Measurements from ENCODE around the gene CTNND1.
"Not testable (repeated sequence)": the region's sequence is repeated elsewhere in the genome, so short reads cannot be mapped to it uniquely, and the experiment has no call there.

Gene CTNND1

DNA sequence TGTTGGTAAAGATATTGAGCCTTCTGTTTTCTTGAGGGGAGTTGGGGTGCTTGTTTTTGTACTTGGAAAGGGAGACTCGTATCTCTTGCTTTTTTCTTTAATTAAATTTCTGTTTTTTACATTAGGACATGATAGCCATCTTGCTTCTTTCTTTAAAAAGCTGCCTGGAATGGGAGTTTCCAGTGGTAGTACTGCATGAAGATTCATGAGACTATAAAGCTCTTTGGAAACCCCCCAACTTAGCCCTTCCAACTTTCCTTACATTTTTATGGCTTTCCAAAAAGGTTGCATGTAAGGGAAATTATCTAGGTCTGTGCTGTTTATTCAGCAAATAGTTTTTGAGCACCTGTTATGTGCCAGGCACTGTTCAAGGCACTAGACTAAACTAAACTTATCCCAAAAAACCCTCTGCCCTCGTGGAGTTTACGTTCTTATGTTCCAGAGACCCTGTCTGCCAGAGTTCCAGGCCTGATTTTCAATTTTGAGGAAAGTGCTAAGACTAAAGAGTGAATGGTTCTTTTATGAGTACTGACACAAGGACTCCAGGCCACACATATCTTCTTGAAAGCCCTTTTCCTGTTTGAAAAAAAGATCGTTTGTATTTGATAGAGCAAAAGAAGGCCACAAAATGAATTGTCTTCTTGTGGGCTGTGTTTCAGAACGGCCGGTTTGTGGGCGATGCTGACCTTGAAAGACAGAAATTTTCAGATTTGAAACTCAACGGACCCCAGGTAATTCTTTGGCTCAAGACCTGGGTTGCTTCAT, 31.9 kb downstream of the CTNND1 start:
- DNase-seq = no peak

DNA sequence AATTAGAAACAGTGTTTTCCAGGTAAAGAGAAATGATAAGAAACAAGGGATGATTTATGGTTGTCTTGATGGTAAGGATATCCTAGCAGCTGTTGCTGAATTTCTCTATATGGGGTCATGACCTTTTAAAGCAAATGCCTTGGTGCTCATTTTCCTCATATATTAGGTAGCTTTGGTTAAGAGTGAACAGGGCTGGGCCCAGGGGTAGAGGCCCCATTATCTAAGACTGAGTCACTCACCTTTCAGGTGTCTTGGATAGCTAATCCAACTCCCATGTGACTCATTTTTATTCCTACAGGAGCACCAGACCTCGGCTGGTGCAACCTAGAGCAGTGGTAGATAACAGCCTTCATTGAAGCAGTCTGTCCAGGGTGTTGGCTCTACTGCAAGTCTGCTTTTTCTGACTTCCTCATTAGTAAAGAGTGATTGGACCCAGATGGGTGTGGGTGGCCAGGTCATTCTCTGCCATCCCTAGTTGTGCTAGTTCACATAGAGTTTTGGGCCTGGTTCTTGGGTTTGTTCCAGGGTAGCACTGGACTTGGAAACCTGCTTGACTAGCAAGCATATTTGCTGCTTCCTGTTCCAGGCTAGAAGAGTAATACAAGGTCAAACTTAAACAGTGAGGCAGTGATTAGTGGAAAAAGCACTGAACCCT, 37.4 kb downstream of the CTNND1 start:
- DNase-seq = no peak

DNA sequence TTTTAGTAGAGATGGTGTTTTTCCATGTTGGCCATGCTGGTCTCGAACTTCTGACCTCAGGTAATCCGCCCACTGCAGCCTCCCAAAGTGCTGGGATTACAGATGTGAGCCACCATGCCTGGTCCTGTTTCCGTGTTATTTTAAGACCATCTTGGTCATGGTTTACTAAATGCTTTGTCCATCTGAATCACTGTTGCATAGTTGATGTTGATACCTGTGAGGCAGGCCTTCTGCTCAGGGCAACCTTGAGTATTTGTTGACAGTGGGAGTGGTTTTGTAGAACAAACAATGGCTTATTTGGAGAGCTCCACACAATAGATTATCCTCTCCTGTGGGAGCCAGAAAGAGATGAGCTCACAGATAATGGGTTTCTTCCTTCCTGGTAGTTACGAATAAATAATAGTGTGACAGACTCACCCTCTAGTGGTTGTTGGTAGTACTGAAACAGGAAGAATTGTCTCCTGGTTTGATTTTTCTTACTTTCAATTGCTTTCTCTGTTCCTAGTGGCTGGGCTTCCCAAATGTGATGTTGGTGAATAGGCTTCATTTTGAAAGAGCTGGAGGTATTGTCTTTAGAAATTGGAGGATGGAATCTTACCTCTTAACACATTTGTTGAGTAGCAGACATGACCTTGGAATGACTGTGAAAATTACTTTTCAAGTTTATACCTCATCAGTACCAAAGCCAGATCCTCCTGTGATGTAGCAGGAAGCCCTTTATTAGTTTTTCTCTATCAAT, 39.0 kb downstream of the CTNND1 start:
- DNase-seq = no peak

DNA sequence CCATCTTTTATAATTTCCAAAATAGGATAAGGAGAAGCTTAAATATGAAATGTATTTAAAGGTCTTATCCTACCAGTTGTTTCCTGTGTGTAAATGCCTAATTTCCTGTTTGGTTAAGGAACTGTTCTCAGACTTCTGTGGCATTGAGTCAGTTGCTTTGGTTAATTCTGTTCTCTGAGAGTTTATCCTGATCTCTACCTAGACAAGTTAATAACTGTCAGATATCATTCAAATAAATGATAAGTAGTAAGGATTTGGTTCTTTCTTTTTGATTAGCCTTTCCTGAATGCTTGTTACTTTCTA, 39.5 kb downstream of the CTNND1 start:
- no peak for DNase-seq

DNA sequence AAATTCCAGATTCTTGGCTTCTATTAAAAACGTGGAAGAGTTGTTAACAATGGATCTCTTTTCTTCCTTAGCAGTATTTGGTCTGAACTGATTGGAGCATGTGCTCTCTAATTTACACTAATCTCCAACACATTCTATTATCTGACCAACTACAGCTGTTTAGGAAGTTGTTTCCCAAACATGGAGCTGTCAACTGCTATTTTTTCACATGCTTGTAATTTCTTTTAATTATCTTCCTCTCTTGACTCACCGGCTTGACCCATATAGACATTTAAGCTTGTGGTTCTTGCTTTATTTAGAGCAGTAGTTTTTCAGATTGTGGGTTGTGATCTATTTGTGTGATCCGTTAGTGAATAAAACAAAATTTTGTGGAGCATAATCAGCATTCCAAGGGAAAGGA, 40.8 kb downstream of the CTNND1 start:
- DNase-seq = no peak

DNA sequence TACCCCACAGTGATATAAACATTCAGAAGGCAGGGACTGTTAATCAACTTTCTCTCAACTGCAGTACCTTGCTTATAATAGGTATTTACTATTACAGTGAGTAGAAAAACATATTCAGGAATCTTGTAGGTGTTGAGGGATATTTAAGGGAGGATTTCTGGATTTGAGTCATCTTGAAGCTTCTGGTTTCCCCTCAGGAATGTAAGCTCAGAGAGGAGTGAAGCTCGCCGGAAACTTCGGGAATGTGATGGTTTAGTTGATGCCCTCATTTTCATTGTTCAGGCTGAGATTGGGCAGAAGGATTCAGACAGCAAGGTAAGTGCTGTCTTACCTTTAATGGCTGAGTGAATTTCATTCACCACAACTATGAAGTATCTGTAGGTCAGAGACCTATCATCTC, 42.9 kb downstream of the CTNND1 start:
- DNase-seq = no peak

DNA sequence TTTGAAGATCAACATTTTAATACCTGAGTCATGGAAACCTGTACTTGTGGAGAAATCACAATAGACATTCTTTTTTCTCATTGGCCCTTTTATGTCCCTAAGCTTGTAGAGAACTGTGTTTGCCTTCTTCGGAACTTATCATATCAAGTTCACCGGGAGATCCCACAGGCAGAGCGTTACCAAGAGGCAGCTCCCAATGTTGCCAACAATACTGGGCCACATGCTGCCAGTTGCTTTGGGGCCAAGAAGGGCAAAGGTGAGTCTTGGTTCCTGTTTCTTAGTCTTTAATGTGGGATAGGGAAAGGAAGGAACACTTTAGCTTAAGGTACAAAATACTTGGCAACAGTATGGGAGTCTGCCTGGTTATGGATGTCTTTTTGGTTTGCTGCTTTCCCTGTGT, 44.2 kb downstream of the CTNND1 start:
- no peak for DNase-seq

DNA sequence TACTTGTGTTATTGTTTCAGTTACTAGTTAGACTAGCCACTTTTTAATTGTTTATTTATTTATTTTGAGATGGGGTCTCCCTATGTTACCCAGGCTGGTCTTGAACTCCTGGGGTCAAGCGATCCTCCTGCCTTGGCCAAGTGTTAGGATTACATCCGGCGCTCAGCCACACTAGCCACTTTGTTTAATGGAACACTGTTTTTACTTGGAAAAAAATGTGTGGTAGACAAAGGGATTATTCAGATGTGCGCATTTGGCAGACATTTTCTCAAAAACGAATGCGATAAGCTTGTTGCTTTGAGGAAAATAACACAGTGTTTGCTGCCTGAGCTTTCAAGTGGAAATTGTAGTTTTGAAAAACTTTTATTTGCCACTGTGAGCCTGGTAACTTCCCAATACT, 51.0 kb downstream of the CTNND1 start:
- no peak for DNase-seq

DNA sequence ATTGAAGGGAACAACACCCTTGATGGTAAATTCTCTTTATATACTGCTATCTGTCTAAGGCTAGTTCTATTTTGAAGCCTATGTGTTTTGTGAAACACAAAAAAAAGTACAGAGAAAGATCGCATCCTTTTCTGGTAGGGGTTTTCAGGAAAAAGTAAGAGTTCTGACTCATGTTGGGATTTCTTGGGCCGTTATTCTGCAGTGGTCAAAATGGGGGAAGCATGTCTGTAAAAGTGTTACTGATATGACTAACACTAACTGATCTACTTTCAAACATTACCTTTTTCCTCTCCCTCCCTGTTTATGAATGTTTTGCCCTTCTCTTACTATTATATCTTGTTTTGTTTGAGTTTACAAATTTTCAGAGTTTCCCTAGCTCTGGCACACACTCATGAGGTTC, 53.9 kb downstream of the CTNND1 start:
- no peak for DNase-seq

DNA sequence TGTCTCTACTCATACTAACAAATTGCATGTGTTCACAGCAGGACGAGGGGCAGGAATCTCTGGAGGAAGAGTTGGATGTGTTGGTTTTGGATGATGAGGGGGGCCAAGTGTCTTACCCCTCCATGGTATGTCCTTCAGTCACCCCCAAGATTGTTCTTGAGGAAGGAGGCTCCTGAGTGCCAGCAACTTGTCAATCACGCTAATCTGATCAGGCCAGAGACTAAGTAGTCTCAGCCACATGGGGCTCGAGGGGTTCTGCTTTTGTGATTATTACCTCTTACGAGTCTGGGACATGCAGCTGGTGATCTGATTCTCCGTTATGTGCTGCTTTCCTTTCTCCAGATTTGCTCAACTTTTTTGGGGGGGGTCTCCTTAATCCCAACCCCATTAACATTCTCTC, 54.3 kb downstream of the CTNND1 start:
- DNase-seq = no peak

DNA sequence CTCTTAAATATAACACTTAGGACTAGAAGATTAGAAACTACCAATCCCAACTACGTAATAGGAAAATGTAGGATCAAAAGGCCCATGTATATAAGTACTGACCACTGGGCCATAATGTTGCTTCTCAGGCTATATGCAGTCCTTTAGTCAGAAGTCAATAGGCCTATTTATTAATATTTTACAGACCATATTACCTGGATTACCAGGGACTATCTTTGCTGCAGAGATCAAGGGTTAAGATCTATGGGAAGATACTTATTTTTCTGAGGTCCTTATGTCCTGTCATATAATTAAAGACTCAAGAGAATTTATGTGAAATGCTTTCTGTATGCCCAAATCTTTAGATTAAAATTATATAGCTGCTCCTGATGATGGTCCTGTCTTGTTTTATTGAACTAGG, 57.2 kb downstream of the CTNND1 start:
- no peak for DNase-seq

DNA sequence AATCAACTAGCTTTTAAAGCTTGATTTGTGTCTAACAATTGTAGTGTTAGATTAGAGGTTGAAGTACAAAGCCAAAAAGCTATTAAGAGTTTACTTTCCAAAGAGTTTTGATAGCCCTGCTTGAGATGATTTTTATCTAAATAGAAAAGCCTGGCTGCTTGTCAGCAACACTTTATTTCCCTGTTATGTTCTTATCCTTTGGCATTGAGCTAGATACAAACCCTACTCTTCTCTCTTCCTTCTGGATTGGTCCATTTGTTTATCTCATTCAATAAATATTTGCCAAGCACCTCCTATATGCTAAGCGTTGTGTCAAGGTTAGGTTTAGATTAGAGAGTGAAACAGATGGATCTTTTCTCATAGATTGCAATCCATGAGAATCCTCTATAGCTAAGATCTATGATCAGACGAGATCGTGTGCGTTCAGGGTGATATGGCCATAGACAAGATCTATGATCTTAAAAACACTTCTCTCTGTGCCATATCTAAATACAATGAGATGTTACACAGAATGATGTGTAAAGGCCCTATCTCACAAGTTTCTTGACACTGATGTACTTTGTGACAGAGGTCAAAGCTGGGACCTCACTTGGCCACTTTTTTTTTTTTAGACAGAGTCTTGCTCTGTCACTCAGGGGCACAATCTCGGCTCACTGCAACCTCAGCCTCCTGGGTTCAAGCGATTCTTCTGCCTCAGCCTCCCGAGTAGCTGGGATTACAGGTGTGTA, 57.8 kb downstream of the CTNND1 start:
- no peak for DNase-seq

DNA sequence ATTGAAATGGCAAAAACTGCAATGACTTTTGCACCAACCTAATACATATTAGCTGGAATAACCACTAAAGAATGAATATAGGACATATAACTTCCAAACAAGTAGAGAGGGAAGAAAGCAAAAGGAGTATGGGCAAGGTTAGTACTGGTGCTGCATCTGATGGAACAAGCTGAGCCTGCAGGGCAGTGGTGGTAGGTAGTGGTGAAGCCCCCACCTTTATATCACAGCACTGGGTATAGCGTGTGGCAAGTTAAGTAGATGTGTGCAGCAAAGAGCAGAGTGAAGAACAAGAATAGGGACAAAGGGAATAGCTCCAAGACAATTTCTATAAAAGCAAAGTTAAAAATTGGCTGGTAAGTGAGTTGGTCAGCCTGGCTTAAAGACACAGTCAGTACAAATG, 62.3 kb downstream of the CTNND1 start:
- no peak for DNase-seq

DNA sequence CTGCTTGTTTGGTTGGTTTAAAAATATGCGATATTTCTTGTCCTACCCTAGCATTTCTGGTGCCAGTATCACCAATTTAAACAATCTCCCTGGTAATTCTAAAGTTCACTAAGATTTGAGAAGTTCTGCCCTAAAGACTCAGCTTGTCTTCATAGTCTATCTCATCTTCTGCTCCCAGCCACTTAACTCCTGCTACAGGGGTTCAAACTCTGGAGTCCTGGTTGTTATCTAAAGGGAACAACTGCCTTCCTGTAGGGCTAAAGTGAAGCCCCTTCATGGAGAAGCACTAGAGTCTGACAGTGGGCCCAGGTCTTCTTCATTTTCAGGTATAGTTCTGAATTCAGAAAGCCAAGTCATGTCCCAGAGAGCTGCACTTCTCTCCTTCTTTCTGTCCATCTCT, 73.2 kb downstream of the CTNND1 start:
- no peak for DNase-seq

DNA sequence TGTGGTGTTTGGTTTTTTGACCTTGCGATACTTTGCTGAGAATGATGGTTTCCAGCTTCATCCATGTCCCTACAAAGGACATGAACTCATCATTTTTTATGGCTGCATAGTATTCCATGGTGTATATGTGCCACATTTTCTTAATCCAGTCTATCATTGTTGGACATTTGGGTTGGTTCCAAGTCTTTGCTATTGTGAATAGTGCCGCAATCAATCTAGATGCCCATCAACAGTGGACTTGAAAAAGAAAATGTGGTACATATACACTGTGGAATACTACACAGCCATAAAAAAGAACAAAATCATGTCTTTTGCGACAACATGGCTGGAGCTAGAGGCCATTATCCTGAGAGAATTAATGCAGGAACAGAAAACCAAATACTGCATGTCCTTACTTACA, 77.0 kb downstream of the CTNND1 start:
- DNase-seq = not testable (repeated sequence)

DNA sequence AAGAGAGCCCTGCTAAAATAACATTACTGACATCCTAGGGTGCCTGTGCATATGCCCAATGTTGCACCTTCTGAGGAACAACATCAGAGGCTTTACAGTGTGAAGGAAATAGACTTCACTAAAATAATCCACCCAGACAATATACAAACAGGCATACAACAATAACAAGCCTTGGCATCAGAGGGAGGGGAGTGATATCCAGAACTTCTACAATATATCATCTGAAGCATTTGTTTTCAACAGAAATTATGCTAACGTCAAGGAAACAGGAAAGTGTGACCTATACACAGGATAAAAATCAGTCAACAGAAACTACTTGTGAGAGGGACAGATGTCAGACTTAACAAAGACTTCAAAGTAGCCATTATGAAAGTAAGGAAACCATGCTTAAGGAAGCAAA, 81.3 kb downstream of the CTNND1 start:
- no peak for DNase-seq

DNA sequence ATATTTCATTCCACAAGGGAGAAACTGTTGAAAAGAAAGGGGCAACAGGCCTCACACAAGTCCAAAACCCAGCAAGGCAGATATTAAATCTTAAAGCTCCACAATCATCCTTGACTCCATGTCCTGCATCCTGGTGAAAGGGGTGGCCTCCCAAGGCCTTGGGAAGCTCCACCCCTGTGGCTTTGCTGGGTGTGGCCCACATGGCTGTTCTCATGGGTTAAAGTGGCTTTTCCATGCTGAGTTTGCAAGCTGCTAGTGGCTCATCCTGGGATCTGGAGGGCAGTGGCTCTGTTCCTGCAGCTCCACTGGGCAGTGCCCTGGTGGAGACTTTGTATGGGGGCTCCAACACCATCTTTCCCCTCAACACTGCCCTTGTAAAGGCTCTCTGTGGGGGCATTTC, 106.4 kb downstream of the CTNND1 start:
- no peak for DNase-seq

DNA sequence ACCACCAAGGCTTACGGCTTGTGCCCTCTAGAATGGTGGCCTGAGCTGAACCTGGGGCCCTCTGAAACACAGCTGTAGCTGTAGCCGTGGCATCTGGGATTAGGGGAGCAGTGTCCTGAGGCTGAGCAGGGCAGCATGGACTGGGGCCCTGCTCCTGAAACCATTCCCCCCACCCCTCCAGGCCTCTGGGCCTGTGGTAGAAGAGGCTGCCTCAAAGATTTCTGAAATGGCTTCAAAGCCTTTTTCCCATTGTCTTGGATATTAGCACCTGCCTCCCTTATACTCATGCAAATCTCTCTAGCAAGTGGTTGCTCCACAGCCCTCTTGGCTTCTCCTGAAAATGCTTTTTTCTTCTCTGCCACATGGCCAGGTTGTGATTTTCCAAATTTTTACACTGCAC, 106.9 kb downstream of the CTNND1 start:
- no peak for DNase-seq

Measured in activated naive CD4-positive, alpha-beta T cell treated with anti-CD3 and anti-CD28 coated beads, Interleukin-2, amount 50 U/mL, for 16 hours (primary cell).